Loucy (cell line): ENCODE results near the gene ZNF766.

ENCODE experiments used
- H2AFZ ChIP-seq: fragments of 200-600 bp; sonication (generic); 2 replicates; pipeline ENCODE4 v1.6.0; 2016; ENCODE audit warnings: antibody characterized with exemption, mild to moderate bottlenecking, low read length, moderate library complexity
- H3F3A ChIP-seq: fragments of 200-600 bp; 2 replicates; pipeline ENCODE4 v1.6.0; 2016; ENCODE audit warnings: antibody characterized with exemption, low read depth, mild to moderate bottlenecking
- H3K27me3 ChIP-seq: fragments of 200-600 bp; sonication (generic); 2 replicates; pipeline ENCODE4 v1.6.1; 2014; ENCODE audit warnings: low read length, mild to moderate bottlenecking; ENCODE audit not compliant: insufficient read depth, poor library complexity, severe bottlenecking
- H3K36me3 ChIP-seq: fragments of 200-600 bp; sonication (generic); 2 replicates; pipeline ENCODE4 v1.6.1; 2016; ENCODE audit warnings: low read length; ENCODE audit not compliant: insufficient read depth
- H3K4me1 ChIP-seq: fragments of 200-600 bp; sonication (generic); 2 replicates; pipeline ENCODE4 v1.5.1; 2014; ENCODE audit warnings: low read length, mild to moderate bottlenecking; ENCODE audit not compliant: insufficient read depth, poor library complexity, severe bottlenecking
- H3K4me2 ChIP-seq: fragments of 200-600 bp; sonication (generic); 2 replicates; pipeline ENCODE4 v1.6.0; 2014; ENCODE audit warnings: antibody characterized with exemption, low read length, low read depth, mild to moderate bottlenecking; ENCODE audit not compliant: poor library complexity, severe bottlenecking
- H3K4me3 ChIP-seq: fragments of 200-600 bp; sonication (generic); 2 replicates; pipeline ENCODE4 v1.5.1; 2014; ENCODE audit warnings: low read length, mild to moderate bottlenecking, mixed read lengths; ENCODE audit not compliant: poor library complexity, severe bottlenecking
- H3K79me2 ChIP-seq: fragments of 200-600 bp; sonication (generic); 2 replicates; pipeline ENCODE4 v1.6.1; 2014; ENCODE audit warnings: low read length; ENCODE audit not compliant: insufficient read depth
- H3K9ac ChIP-seq: fragments of 200-600 bp; sonication (generic); 2 replicates; pipeline ENCODE4 v1.6.0; 2014; ENCODE audit warnings: mild to moderate bottlenecking, low read depth, low read length, moderate library complexity; ENCODE audit not compliant: poor library complexity, severe bottlenecking
- H3K9me2 ChIP-seq: fragments of 200-600 bp; sonication (generic); replicated peaks from 2 replicates; pipeline ENCODE4 v1.6.1; 2016; ENCODE audit warnings: low read depth, low read length, mixed read lengths
- H3K9me3 ChIP-seq: fragments of 200-600 bp; sonication (generic); 2 replicates; pipeline ENCODE4 v1.6.1; 2014; ENCODE audit warnings: mild to moderate bottlenecking, antibody characterized with exemption, low read length, low read depth; ENCODE audit not compliant: insufficient read depth
- H4K20me1 ChIP-seq: fragments of 200-600 bp; sonication (generic); 2 replicates; pipeline ENCODE4 v1.6.0; 2014; ENCODE audit warnings: antibody characterized with exemption, low read length, mild to moderate bottlenecking; ENCODE audit not compliant: insufficient read depth, poor library complexity, severe bottlenecking
- EZH2phosphoT487 ChIP-seq: fragments of 200-600 bp; IDR thresholded peaks from 2 replicates; pipeline ENCODE4 v1.6.1; 2018; ENCODE audit warnings: antibody characterized with exemption, mild to moderate bottlenecking, moderate library complexity, borderline replicate concordance
- TF ChIP-seq, protein P1 (sequence below): fragments of 200-600 bp; sonication (generic); conservative IDR thresholded peaks from 2 replicates; pipeline ENCODE4 v1.5.1; 2014; ENCODE audit warnings: mild to moderate bottlenecking, antibody characterized with exemption, low read length

The ZNF766 gene

DNA sequence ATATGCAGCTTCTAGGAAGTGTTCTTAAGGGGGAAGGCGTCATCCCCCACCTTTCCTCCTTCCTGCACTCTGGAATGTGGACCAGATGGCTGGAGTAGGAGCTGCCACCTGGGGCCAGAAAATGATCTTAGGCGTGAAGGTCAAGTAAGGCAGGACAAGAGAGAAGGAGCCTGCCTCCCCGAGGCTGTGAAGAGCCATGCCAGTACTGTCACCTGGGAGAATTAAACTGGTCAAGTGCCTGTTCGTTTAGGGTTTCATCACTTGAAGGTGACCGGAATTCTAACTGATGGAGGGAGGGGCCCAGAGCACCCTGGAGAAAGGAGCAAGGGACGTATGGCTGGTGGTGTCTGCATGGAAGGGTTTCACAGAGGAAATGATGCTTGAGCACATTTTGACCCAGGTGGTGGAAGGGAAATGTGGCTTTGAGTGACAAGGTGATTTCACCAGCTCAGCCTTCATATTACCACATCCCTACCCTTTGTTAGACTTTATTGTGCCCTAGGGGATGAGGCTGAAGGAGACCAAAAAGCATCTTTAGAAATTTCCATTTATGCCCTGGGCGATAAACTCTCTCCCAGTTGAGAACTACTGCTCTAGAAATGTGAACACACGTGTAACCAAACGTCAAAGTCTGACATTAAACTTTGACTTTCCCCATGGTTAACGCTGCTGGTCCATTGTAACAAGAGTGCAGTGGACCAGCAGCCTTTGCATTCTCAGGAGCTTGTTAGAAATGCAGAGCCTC is 42.0 kb upstream of the ZNF766 start:
- no peaks in the 10 kb centered on the region for H3K9me3 ChIP-seq
- no peak overlapping the region for H3K4me3 ChIP-seq
- H3K9me2 ChIP-seq = no peaks in the 10 kb centered on the region
- H2AFZ ChIP-seq = no peak overlapping the region
- no peak for TF ChIP-seq EZH2phosphoT487
- TF ChIP-seq, protein P1, sequence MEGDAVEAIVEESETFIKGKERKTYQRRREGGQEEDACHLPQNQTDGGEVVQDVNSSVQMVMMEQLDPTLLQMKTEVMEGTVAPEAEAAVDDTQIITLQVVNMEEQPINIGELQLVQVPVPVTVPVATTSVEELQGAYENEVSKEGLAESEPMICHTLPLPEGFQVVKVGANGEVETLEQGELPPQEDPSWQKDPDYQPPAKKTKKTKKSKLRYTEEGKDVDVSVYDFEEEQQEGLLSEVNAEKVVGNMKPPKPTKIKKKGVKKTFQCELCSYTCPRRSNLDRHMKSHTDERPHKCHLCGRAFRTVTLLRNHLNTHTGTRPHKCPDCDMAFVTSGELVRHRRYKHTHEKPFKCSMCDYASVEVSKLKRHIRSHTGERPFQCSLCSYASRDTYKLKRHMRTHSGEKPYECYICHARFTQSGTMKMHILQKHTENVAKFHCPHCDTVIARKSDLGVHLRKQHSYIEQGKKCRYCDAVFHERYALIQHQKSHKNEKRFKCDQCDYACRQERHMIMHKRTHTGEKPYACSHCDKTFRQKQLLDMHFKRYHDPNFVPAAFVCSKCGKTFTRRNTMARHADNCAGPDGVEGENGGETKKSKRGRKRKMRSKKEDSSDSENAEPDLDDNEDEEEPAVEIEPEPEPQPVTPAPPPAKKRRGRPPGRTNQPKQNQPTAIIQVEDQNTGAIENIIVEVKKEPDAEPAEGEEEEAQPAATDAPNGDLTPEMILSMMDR = no peak
- H3K79me2 ChIP-seq = no peaks in the 10 kb centered on the region
- no peak overlapping the region for H3K4me2 ChIP-seq
- no peaks in the 10 kb centered on the region for H3K4me1 ChIP-seq
- no peaks in the 10 kb centered on the region for H3F3A ChIP-seq
- H3K36me3 ChIP-seq = peaks cover 63% of the 10 kb centered on the region; the same call in 1 of the 2 replicates
- no peaks in the 10 kb centered on the region for H3K27me3 ChIP-seq
- no peaks in the 10 kb centered on the region for H4K20me1 ChIP-seq
- no peak overlapping the region for H3K9ac ChIP-seq

DNA sequence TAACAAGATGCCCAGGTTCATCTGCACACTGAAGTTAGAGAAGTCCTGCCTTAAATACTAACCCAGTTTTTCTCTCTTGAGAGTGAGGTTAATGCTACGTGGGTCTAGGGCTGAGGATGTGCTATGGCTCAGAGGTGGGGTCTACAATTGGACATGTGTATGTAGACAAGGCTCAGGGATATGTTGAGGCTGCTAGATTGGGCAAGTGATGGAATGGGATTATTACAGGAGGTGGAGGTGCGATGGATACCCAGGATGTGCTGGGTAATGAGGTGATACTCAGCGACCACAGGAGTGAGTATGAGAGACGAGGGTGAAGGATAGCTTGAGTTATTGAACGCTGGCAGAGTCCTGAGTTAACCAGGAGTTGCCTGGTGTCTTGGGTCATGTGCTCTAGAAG is 41.4 kb upstream of the ZNF766 start:
- Histone ChIP-seq H3K36me3 (peaks cover 56% of the 10 kb centered on the region; the same call in 1 of the 2 replicates), H3K4me3 (no peak overlapping the region)

GRCh38 chr19:52229524-52229923 is 39.9 kb upstream of the ZNF766 start:
- H3K4me2 ChIP-seq = no peak overlapping the region
- no peaks in the 10 kb centered on the region for H3K4me1 ChIP-seq
- H3K4me3 ChIP-seq = no peak overlapping the region
- H3K79me2 ChIP-seq = no peaks in the 10 kb centered on the region
- H3K9ac ChIP-seq = no peak overlapping the region
- TF ChIP-seq, protein P1 = no peak
- no peak for TF ChIP-seq EZH2phosphoT487
- no peak overlapping the region for H2AFZ ChIP-seq
- no peaks in the 10 kb centered on the region for H3K9me2 ChIP-seq
- no peaks in the 10 kb centered on the region for H3K9me3 ChIP-seq
- no peaks in the 10 kb centered on the region for H4K20me1 ChIP-seq
- H3F3A ChIP-seq = no peaks in the 10 kb centered on the region
- H3K36me3 ChIP-seq = peaks cover 41% of the 10 kb centered on the region; the same call in 1 of the 2 replicates
- H3K27me3 ChIP-seq = no peaks in the 10 kb centered on the region

More for the DNA sequence above, 41.4 kb upstream of the ZNF766 start:
- Histone ChIP-seq H4K20me1 (no peaks in the 10 kb centered on the region), H3K27me3 (no peaks in the 10 kb centered on the region), H3K9ac (no peak overlapping the region), H3K4me2 (no peak overlapping the region), H3K79me2 (no peaks in the 10 kb centered on the region), H3F3A (no peaks in the 10 kb centered on the region), H3K4me1 (no peaks in the 10 kb centered on the region), H3K9me2 (no peaks in the 10 kb centered on the region), H3K9me3 (no peaks in the 10 kb centered on the region), H2AFZ (no peak overlapping the region)
- TF ChIP-seq, protein P1 = no peak
- no peak for TF ChIP-seq EZH2phosphoT487
